Activated T-cell treated with anti-CD3 and anti-CD28 coated beads, Interleukin-2, amount 50 U/mL, for 4 hours (primary cell): ENCODE data around the gene KIFAP3. TPM values are rescaled to one million over a fixed set of nuclear protein-coding genes. Genes with fewer than 3 reads are reported as not detected.

Source experiments
- ATAC-seq, 2 donors: fragments of 200-7000 bp; cut with Tn5 transposase; one replicate each; pipeline ENCODE4 v1.10.0; 2021
- DNase-seq: peaks from one replicate; pipeline ENCODE4 v3.0.0-alpha.2; 2020
- H3K27me3 Mint-ChIP-seq: one replicate; pipeline ENCODE4 v1.8.0; 2021; ENCODE audit warnings: low read depth, mixed read lengths
- H3K36me3 Mint-ChIP-seq: one replicate; pipeline ENCODE4 v1.8.0; 2022; ENCODE audit warnings: mixed read lengths; ENCODE audit not compliant: insufficient read depth
- H3K4me1 Mint-ChIP-seq: one replicate; pipeline ENCODE4 v1.8.0; 2021; ENCODE audit warnings: low read depth, mixed read lengths
- H3K4me3 Mint-ChIP-seq: one replicate; pipeline ENCODE4 v1.8.0; 2021; ENCODE audit warnings: mild to moderate bottlenecking, moderate library complexity, mixed read lengths
- H3K9me3 Mint-ChIP-seq: one replicate; pipeline ENCODE4 v1.8.0; 2021; ENCODE audit warnings: mixed read lengths
- total RNA-seq, 3 donors: library from RNA; stranded (reverse); gene quantifications; one replicate each; pipeline ENCODE4 v1.2.1, GENCODE V29; 2021

KIFAP3 gene
- total RNA-seq, 3 donors from 2014 or later, result 8.4 to 10.1 (median 9.1) TPM

DNA sequence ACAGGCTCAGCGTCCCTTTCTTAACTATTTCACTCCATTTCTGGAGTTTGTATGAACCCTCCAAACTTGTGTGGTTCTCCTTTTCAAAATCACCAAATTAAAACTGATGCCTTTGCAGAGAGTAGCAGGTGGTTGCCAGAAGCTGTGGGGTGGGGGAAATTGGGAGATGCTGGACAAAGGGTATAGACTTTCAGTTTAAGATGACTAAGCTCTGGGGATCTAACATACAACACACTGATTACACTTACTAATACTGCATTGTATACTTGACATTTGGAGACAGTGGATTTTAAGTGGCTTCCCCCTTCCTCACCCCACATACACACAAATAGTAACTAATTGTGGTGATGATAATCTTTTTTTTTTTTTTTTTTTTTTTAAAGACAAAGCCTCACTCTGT is 169.7 kb downstream of the KIFAP3 start:
- Mint-ChIP-seq H3K4me3 (no peak overlapping the region), H3K36me3 (no peaks in the 10 kb centered on the region), H3K27me3 (peaks cover 4% of the 10 kb centered on the region), H3K4me1 (peaks cover 25% of the 10 kb centered on the region), H3K9me3 (peaks cover 3% of the 10 kb centered on the region)
- ATAC-seq (no peak), DNase-seq (no peak)

DNA sequence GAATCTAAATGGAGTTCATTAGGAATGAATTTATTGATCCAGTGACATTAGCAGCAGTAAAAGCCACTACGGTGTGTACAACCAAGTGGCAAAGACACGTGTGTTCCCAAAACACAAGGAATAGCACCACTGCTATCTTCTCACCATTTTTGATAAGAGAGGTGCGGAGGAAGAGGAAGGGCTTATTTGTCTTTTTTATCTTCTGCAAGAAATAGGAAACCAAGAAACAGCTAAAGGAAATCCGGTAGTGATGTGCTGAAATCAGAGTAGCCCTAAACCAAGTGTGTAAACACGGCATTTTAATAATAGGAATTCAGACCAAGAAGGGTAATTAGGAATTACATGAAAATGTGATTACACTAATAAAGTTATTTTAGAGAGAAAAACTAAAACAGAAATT is 171.7 kb downstream of the KIFAP3 start:
- no peak for ATAC-seq
- Mint-ChIP-seq H3K27me3 (peaks cover 4% of the 10 kb centered on the region), H3K9me3 (peaks cover 3% of the 10 kb centered on the region), H3K4me3 (peak overlapping the region; percentile 2), H3K4me1 (peaks cover 14% of the 10 kb centered on the region), H3K36me3 (no peaks in the 10 kb centered on the region)
- no peak for DNase-seq

DNA sequence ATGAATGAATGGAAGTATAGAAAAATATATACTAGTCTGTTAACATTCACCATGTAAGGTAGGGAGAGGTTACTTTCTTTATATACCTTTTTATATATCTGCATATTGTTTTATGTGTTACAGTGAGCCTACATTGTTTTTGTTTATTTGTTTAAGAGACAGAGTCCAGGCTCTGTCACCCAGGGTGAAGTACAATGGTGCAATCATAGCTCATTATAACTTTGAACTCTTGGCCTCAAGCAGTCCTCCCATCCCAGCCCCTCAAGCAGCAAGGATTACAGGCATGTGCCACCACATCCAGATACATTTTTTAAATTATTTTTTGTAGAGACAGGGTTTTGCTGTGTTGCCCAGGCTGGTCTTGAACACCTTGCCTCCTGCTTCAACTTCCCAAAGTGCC is 173.4 kb downstream of the KIFAP3 start:
- no peaks in the 10 kb centered on the region for H3K36me3 Mint-ChIP-seq
- no peak for ATAC-seq
- no peak overlapping the region for H3K4me3 Mint-ChIP-seq
- peaks cover 6% of the 10 kb centered on the region for H3K27me3 Mint-ChIP-seq
- H3K9me3 Mint-ChIP-seq, result peaks cover 3% of the 10 kb centered on the region
- peaks cover 14% of the 10 kb centered on the region for H3K4me1 Mint-ChIP-seq
- no peak for DNase-seq

GRCh38 chr1:169900571-169900970 is 173.9 kb downstream of the KIFAP3 start:
- ATAC-seq, result no peak
- Mint-ChIP-seq H3K4me1 (peaks cover 14% of the 10 kb centered on the region), H3K27me3 (peaks cover 6% of the 10 kb centered on the region), H3K9me3 (peaks cover 3% of the 10 kb centered on the region), H3K36me3 (no peaks in the 10 kb centered on the region), H3K4me3 (no peak overlapping the region)
- DNase-seq, result no peak

DNA sequence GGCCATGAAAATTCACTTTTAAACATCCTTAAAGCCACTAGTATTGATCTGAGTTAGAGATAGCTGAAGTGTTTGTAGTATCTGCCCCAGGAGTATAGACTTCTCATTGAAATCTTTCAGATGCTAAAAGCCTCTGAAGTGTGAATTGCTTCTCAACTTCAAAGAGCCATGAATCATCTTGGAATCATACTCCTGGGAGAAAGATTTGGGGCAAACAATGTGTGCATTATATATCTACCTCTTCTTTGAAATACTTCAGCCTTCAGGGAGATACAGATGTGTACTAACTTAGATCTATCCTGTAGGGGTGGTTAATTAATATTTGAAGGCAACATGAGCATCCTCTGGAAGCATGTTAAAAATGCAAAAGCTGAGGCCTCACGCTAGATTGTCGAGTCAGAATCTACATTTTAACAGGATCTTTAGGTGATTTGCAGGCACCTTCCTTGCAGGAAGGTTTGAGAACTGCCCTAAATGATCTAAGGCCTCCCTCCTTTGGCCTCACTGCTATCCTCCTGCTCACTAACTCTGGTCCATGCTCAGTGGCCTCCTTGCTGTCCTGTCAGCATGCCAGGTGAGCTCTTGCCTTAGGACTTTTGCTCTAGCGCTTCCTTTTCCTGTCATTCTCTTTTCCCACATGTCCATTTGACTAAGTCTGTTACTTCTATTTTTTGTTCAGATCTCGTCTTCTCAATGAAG is 174.8 kb downstream of the KIFAP3 start:
- Mint-ChIP-seq H3K9me3 (no peaks in the 10 kb centered on the region), H3K4me1 (peaks cover 16% of the 10 kb centered on the region), H3K27me3 (peaks cover 6% of the 10 kb centered on the region), H3K36me3 (no peaks in the 10 kb centered on the region), H3K4me3 (no peak overlapping the region)
- ATAC-seq, result no peak
- no peak for DNase-seq

DNA sequence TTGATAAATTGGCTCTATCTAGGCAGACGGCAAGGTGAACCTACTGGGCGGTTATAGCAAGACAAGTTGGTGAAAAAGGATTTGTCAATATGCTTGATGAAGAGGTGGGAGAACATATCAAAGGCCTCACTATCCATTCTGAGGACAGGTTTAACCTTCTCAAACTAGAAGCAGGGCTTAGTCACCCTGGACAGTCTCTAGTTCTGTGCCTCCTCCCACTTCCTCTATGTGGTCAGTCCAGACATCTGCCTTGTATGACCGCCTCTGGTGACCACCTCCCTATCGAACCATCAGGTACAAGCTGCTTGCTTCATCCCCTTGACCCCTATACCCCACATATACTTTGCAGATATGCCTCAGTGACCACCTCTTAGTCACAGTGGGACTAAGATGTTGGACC is 178.5 kb downstream of the KIFAP3 start:
- Mint-ChIP-seq H3K27me3 (peaks cover 2% of the 10 kb centered on the region), H3K4me3 (no peak overlapping the region), H3K9me3 (no peaks in the 10 kb centered on the region), H3K4me1 (peaks cover 24% of the 10 kb centered on the region), H3K36me3 (no peaks in the 10 kb centered on the region)
- no peak for DNase-seq
- ATAC-seq, result no peak

- Mint-ChIP-seq H3K4me3 (peak overlapping the region; percentile 86), H3K27me3 (peaks cover 2% of the 10 kb centered on the region), H3K36me3 (no peaks in the 10 kb centered on the region), H3K4me1 (peaks cover 37% of the 10 kb centered on the region), H3K9me3 (no peaks in the 10 kb centered on the region)
- ATAC-seq (no peak), DNase-seq (no peak)
These were observed 179.9 kb downstream of the KIFAP3 start for GRCh38 chr1:169894424-169895145.

- H3K4me1 Mint-ChIP-seq, result peaks cover 43% of the 10 kb centered on the region
- H3K9me3 Mint-ChIP-seq, result no peaks in the 10 kb centered on the region
- H3K27me3 Mint-ChIP-seq, result peaks cover 2% of the 10 kb centered on the region
These were observed 180.7 kb downstream of the KIFAP3 start, which contains the start of gene SCYL3 for GRCh38 chr1:169893645-169894423. Gene SCYL3, minus strand, starts transcription at chr1:169893896. Its CDS starts 5,056 bp downstream, at chr1:169888840.

GRCh38 chr1:169892927-169893644 is 181.4 kb downstream of the KIFAP3 start:
- Mint-ChIP-seq H3K4me1 (peaks cover 49% of the 10 kb centered on the region), H3K9me3 (no peaks in the 10 kb centered on the region), H3K4me3 (peak overlapping the region; percentile 86), H3K27me3 (peaks cover 2% of the 10 kb centered on the region), H3K36me3 (peaks cover 2% of the 10 kb centered on the region)
- peak in 1 of 2 donors; percentile 2 for ATAC-seq
- DNase-seq, result peak; percentile 14

More at GRCh38 chr1:169893645-169894423, 180.7 kb downstream of the KIFAP3 start, which contains the start of gene SCYL3:
- peak within 1 kb of the TSS; percentile 86 for H3K4me3 Mint-ChIP-seq
- peak; percentile 85 for DNase-seq
- no peaks in the 10 kb centered on the region for H3K36me3 Mint-ChIP-seq
- peak; percentile 91 to 92 for ATAC-seq

DNA sequence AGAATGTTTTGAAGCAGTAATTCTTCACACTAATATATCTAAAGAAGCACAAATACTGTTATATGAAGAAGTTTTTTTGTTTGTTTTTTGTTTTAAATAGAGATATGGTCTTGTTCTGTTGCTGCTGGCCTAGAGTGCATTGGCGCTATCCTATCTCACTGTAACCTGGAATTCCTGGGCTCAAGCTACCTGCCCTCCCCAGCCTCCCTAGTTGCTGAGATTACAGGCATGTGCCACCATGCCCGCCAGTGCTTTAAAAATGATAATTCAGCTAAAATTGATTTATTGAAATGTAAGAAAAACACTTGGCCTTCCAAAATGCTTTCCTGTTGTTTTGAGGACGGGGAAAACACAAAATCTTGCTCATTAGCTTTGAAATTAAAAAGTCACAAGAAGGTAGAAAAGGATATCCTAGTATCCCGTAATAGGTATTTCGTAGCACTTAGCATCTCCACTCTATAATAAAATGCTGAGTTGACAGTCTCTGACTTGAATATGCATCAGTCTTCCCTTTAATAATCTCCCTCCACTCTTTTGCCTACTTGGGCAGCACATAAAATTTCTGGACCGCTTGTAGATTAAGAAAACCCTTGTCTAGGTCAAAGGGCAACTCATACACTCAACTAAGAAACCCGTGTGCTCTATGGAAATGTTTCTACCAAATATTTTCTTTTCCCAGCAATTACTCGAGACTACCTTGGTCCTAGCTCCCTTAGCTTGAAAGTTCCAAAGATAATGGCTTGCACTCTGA is 182.1 kb downstream of the KIFAP3 start:
- Mint-ChIP-seq H3K9me3 (no peaks in the 10 kb centered on the region), H3K36me3 (peaks cover 4% of the 10 kb centered on the region), H3K4me1 (peaks cover 50% of the 10 kb centered on the region), H3K4me3 (peak overlapping the region; percentile 86), H3K27me3 (peaks cover 2% of the 10 kb centered on the region)
- DNase-seq (no peak), ATAC-seq (no peak)

DNA sequence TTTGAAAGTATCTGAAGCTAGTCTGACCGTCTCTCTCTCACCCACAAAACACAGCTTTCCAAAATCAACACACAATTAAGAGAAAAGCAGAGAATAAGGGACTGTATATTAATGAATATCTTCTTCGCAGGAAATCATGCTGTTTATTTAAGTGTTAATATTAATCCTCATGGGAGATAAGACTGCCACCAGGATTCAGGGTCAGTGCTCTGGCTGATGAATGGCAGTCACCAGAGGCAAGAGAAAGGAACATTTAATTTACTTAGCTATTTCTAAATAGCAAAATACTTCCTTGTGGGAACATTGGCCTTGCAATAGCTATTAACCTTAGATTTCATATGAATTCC is 183.0 kb downstream of the KIFAP3 start:
- no peak for ATAC-seq
- Mint-ChIP-seq H3K9me3 (no peaks in the 10 kb centered on the region), H3K36me3 (peaks cover 7% of the 10 kb centered on the region), H3K4me1 (peaks cover 50% of the 10 kb centered on the region), H3K27me3 (no peaks in the 10 kb centered on the region), H3K4me3 (peak overlapping the region; percentile 86)
- DNase-seq, result no peak

DNA sequence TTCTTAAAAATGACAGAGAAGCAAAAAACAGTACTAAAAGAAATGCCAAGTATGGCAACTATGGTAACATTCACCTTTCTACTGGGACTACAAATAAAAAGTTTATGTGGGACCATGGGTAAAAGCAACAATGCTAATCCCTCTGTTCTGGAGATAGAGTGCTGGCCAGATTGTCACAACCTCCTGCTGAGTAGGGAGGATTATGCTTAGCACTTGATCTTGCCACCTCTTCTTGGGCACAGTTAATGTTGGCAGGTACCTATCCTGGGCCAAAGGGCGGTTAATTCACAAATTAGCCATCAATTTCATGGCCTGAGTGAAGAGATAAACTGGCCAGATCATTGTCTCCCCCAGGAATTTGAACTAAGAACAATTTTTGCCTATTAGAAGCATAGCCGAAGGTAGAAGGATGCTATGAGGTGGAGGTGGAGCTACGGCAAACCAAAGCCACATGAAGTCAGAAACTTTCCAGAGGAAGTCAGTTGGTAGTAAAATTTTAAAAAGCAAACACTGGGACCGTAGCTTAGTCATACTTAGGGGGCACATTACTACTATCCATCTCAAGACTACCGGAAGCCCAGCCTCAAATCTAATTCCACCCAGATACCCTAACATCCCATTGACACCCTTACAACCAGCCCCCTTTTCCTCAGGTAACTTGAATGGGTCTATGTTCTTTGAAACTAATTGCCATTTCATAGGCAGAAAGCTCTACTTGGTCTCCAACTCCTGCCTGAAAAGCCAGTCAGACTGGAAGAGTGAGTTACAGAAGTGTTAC is 183.5 kb downstream of the KIFAP3 start:
- ATAC-seq, result peak; percentile 19 to 36
- Mint-ChIP-seq H3K4me3 (peak overlapping the region; percentile 86), H3K4me1 (peaks cover 50% of the 10 kb centered on the region)

DNA sequence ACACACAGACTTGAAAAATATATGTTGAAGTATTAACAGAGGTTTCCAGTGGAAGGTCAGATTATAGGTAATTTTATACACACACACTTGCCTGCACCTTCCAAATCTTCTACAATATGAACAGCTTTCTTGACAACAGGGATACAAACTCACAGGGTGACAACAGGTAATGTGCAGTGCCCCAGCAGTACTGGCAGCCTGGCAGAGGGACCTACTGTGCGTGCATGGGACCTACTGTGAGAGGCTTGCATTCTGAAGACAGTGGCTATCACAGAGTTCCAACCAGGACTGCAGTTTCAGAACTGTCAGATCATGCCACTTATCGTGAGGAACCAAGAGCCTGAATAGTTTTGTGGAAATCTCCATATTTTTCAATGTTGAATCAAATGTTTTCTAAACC is 184.6 kb downstream of the KIFAP3 start:
- peaks cover 18% of the 10 kb centered on the region for H3K36me3 Mint-ChIP-seq

More for the DNA sequence above, 183.5 kb downstream of the KIFAP3 start:
- Mint-ChIP-seq H3K27me3 (no peaks in the 10 kb centered on the region), H3K9me3 (no peaks in the 10 kb centered on the region), H3K36me3 (peaks cover 12% of the 10 kb centered on the region)
- DNase-seq, result peak; percentile 25

More for the DNA sequence above, 184.6 kb downstream of the KIFAP3 start:
- no peaks in the 10 kb centered on the region for H3K9me3 Mint-ChIP-seq
- no peak overlapping the region for H3K4me3 Mint-ChIP-seq
- H3K27me3 Mint-ChIP-seq, result no peaks in the 10 kb centered on the region
- no peak for ATAC-seq
- no peak for DNase-seq
- peaks cover 54% of the 10 kb centered on the region for H3K4me1 Mint-ChIP-seq
